ENCODE results near the gene IGFBP1. TPM values are rescaled to one million over a fixed set of nuclear protein-coding genes. Genes with fewer than 3 reads are reported as not detected.

IGFBP1 gene
- total and polyA plus RNA-seq, 2 of the 13 experiments (the other 11 are each of a cell fraction or from before 2014, with no cell fraction given), result 5.4 to 885 TPM

DNA sequence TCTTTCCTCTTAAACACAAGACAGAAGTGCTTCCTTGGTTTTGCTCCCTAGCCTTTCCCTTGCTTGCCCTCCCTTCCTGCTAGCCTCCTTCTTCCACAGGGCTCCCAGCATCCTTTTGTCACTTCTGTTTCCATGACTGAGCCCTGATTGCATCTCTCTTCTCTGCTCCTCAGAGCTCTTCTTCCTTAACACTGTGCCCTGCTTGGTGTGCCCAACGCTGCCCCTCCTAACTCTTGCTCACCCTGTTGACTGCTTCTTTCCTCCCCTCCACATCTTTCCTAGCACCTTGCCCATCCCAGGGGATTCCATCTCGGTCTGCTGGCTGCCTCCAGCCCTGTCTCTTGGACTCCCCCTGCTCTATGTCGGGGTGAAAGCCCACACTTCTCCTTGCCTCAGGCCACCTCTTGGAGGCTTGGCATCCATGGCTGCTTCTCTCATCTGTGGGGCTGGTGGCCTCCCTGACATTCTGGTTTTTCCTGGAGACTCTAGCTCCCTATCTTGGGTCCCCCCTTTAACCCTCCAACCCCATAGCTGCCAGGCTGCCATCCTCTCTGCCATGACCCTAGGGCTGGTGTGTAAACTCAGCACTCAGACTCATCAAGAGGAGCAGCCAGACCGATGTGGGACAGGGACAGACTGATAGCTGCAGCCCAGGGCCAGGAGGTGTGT, 5.8 kb downstream of the IGFBP1 start (continued):
- no peak; the same call in 1 of the 2 replicates for TF ChIP-seq ZNF232 (CRISPR knock-in tag; IDR thresholded peaks at IDR 0.05; ENCODE audit: borderline replicate concordance)
- no peak for TF ChIP-seq ZNF235 (CRISPR knock-in tag; IDR thresholded peaks at IDR 0.05; ENCODE audit: borderline replicate concordance)
- TF ChIP-seq ZNF550 (CRISPR knock-in tag; IDR thresholded peaks at IDR 0.05; ENCODE audit: borderline replicate concordance), result 0 out of 2 replicates have a peak, but pooled peaks have one; percentile 86
- no peak for TF ChIP-seq ZNF17 (CRISPR knock-in tag; IDR thresholded peaks at IDR 0.05)
- no peak for TF ChIP-seq NBN (conservative IDR thresholded peaks at IDR 0.05)
- 0 out of 2 replicates have a peak, but pooled peaks have one; percentile 44 for TF ChIP-seq FUBP1 (CRISPR knock-in tag; IDR thresholded peaks at IDR 0.05; ENCODE audit: borderline replicate concordance)
- peak; percentile 37; the same call in 1 of the 2 replicates for TF ChIP-seq ZNF766 (CRISPR knock-in tag; IDR thresholded peaks at IDR 0.05; ENCODE audit: borderline replicate concordance)
- no peak for TF ChIP-seq POLR2AphosphoS2 (IDR thresholded peaks at IDR 0.05; ENCODE audit: low read depth, low read length)
- TF ChIP-seq, protein P1, sequence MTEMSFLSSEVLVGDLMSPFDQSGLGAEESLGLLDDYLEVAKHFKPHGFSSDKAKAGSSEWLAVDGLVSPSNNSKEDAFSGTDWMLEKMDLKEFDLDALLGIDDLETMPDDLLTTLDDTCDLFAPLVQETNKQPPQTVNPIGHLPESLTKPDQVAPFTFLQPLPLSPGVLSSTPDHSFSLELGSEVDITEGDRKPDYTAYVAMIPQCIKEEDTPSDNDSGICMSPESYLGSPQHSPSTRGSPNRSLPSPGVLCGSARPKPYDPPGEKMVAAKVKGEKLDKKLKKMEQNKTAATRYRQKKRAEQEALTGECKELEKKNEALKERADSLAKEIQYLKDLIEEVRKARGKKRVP (CRISPR knock-in tag; IDR thresholded peaks at IDR 0.05), result no peak; a peak in 1 of 4 replicates
- no peak; the same call in 1 of the 2 replicates for TF ChIP-seq ARID5B (CRISPR knock-in tag; IDR thresholded peaks at IDR 0.05)
- no peak for TF ChIP-seq MTA1 (CRISPR knock-in tag; IDR thresholded peaks at IDR 0.05; ENCODE audit: borderline replicate concordance)
- no peak for TF ChIP-seq XRCC5 (optimal IDR thresholded peaks at IDR 0.05; ENCODE audit: low read length)
- 0 out of 2 replicates have a peak, but pooled peaks have one; percentile 46 for TF ChIP-seq TRAFD1 (CRISPR knock-in tag; IDR thresholded peaks at IDR 0.05; ENCODE audit: borderline replicate concordance)
- TF ChIP-seq ZNF446 (CRISPR knock-in tag; IDR thresholded peaks at IDR 0.05), result no peak
- no peak for TF ChIP-seq HDAC6 (IDR thresholded peaks at IDR 0.05; ENCODE audit: low read depth, low read length)
- peak; percentile 75 for TF ChIP-seq FLYWCH1 (CRISPR knock-in tag; IDR thresholded peaks at IDR 0.05)
- TF ChIP-seq KDM2A (CRISPR knock-in tag; IDR thresholded peaks at IDR 0.05; ENCODE audit: borderline replicate concordance, low read depth), result peak; percentile 82
- TF ChIP-seq MIER3 (CRISPR knock-in tag; IDR thresholded peaks at IDR 0.05; ENCODE audit: borderline replicate concordance), result no peak; the same call in 1 of the 2 replicates
- no peak for TF ChIP-seq NR2F6 (IDR thresholded peaks at IDR 0.05)
- TF ChIP-seq NR2F6 (CRISPR knock-in tag; IDR thresholded peaks at IDR 0.05), result 0 out of 2 replicates have a peak, but pooled peaks have one; percentile 3

All from HepG2 (cell line).